PC-3 (cell line): ENCODE data around the gene TSPAN8. TPM values are rescaled to one million over a fixed set of nuclear protein-coding genes. Genes with fewer than 3 reads are reported as not detected.
A peak's percentile ranks its signal among the peaks of the same experiment; 100 is the strongest.

Experiments
- ATAC-seq: fragments of 200-7000 bp; cut with Tn5 transposase; 2 replicates; pipeline ENCODE4 v1.9.1; 2020; ENCODE audit warnings: mild to moderate bottlenecking, moderate library complexity
- BruUV-seq: library from RNA; stranded (reverse); fragments of 400-500 nt; replicated peaks from 2 replicates; lab custom pipeline; 2021; lab: Mats Ljungman, UMichigan
- CTCF ChIA-PET: fragments of 300-600 bp; sonication (Branson Sonifier 250); formaldehyde crosslinking; loops from one replicate; lab custom pipeline; 2022; ENCODE audit warnings: antibody characterized with exemption; lab: Charles Lee
- POLR2A ChIA-PET: fragments of 300-600 bp; sonication (Branson Sonifier 250); formaldehyde crosslinking; loops from one replicate; lab custom pipeline; 2022; ENCODE audit warnings: antibody characterized with exemption; ENCODE audit not compliant: unreplicated experiment; lab: Charles Lee
- DNase-seq: peaks from one replicate; pipeline ENCODE4 v3.0.0-alpha.2; 2015
- H2AFZ ChIP-seq: fragments of 300-600 bp; sonication (generic); 2 replicates; pipeline ENCODE4 v1.6.0; 2016; ENCODE audit warnings: antibody characterized with exemption, low read length
- H3F3A ChIP-seq: fragments of 300-600 bp; sonication (generic); one replicate; pipeline ENCODE4 v1.6.0; 2017; ENCODE audit warnings: antibody characterized with exemption, low read length, control low read depth, mild to moderate bottlenecking; ENCODE audit not compliant: unreplicated experiment
- H3K27ac ChIP-seq: fragments of 300-600 bp; sonication (generic); 2 replicates; pipeline ENCODE4 v1.5.1; 2016; ENCODE audit warnings: mild to moderate bottlenecking, low read length
- H3K27me3 ChIP-seq: fragments of 300-600 bp; sonication (generic); 2 replicates; pipeline ENCODE4 v1.6.1; 2016; ENCODE audit warnings: low read length, mixed read lengths
- H3K36me3 ChIP-seq: fragments of 300-600 bp; sonication (generic); 2 replicates; pipeline ENCODE4 v1.6.1; 2016; ENCODE audit warnings: low read depth, mixed run types, low read length, mixed read lengths
- H3K4me1 ChIP-seq: fragments of 300-600 bp; sonication (generic); 2 replicates; pipeline ENCODE4 v1.5.1; 2016; ENCODE audit warnings: low read length; ENCODE audit not compliant: insufficient read depth
- H3K4me2 ChIP-seq: fragments of 300-600 bp; sonication (generic); 2 replicates; pipeline ENCODE4 v1.6.0; 2016; ENCODE audit warnings: low read length
- H3K4me3 ChIP-seq: fragments of 300-600 bp; sonication (generic); 2 replicates; pipeline ENCODE4 v1.5.1; 2016; ENCODE audit warnings: mild to moderate bottlenecking, low read length, mixed read lengths
- H3K79me2 ChIP-seq: fragments of 300-600 bp; sonication (generic); 2 replicates; pipeline ENCODE4 v1.6.1; 2017; ENCODE audit warnings: low read length, mixed read lengths
- H3K9ac ChIP-seq: fragments of 300-600 bp; sonication (generic); 2 replicates; pipeline ENCODE4 v1.6.0; 2016; ENCODE audit warnings: mild to moderate bottlenecking, low read length
- H3K9me2 ChIP-seq: fragments of 300-600 bp; sonication (generic); replicated peaks from 2 replicates; pipeline ENCODE4 v1.6.1; 2016; ENCODE audit warnings: mixed run types, low read length, mixed read lengths
- H3K9me3 ChIP-seq: fragments of 300-600 bp; sonication (generic); 2 replicates; pipeline ENCODE4 v1.6.1; 2016; ENCODE audit warnings: low read length, mixed read lengths
- H4K20me1 ChIP-seq: fragments of 300-600 bp; sonication (generic); 2 replicates; pipeline ENCODE4 v1.6.1; 2016; ENCODE audit warnings: low read length, mixed read lengths
- EZH2 ChIP-seq: fragments of 300-600 bp; sonication (generic); IDR thresholded peaks from one replicate; pipeline ENCODE4 v1.6.1; 2017; ENCODE audit warnings: antibody characterized with exemption, mild to moderate bottlenecking, low read length; ENCODE audit not compliant: unreplicated experiment
- EZH2phosphoT487 ChIP-seq: fragments of 300-600 bp; sonication (generic); IDR thresholded peaks from 2 replicates; pipeline ENCODE4 v1.6.1; 2018; ENCODE audit warnings: mild to moderate bottlenecking, antibody characterized with exemption, low read length, borderline replicate concordance
- intact Hi-C: fragments of 100-400 bp; cut with micrococcal nuclease; formaldehyde crosslinking; loops from 2 replicates; pipeline ENCODE4 v1.9.0; 2023
- total RNA-seq: library from RNA; depleted of rRNA; stranded (reverse); fragments of >200 nt; gene quantifications from 2 replicates; pipeline ENCODE4 v1.2.3, GENCODE V29; 2014
- TF ChIP-seq, protein P1 (sequence below): fragments of 300-600 bp; sonication (generic); conservative IDR thresholded peaks from 2 replicates; pipeline ENCODE4 v1.5.1; 2017; ENCODE audit warnings: antibody characterized with exemption, low read depth, mild to moderate bottlenecking, low read length

The TSPAN8 gene
- total RNA-seq, 1 experiment from 2014 or later: 1.3 TPM

DNA sequence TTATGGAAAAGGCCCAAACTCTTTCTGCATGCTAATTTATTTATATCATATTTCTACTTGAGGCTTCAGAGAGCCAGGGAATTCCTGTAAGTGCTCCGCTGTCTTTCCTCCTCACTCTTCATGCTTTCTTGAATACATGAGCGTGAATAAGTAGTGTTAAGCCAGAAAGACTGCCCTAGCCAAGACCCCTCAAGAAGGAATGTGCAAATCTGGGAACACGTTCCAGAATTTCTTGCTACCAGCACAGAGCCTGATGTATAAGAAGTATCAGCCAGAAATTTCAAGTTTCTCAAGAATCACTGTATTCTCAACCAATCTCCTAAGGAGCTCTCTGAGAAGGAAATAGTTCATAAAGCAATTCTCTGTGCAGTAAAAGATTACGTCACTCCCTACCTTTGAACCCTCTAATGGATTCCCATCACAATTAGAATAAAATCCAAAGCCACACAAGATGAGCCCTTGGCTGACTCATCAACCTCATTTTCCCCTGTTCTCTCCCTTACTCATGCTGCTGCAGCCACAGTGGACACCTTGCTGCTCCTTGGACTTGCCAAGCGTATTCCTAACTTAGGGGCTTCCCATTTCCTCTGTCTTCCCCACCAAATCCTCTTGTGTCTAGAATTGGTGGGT, 6.9 kb upstream of the TSPAN8 start:
- peak overlapping the region; percentile 90 for H3K27ac ChIP-seq
- peaks cover 53% of the 10 kb centered on the region for H3K4me1 ChIP-seq
- DNase-seq (peak; percentile 48), ATAC-seq (no peak)
- H3K9ac ChIP-seq: no peak overlapping the region
- TF ChIP-seq EZH2 (no peak), EZH2phosphoT487 (no peak)
- TF ChIP-seq, protein P1, sequence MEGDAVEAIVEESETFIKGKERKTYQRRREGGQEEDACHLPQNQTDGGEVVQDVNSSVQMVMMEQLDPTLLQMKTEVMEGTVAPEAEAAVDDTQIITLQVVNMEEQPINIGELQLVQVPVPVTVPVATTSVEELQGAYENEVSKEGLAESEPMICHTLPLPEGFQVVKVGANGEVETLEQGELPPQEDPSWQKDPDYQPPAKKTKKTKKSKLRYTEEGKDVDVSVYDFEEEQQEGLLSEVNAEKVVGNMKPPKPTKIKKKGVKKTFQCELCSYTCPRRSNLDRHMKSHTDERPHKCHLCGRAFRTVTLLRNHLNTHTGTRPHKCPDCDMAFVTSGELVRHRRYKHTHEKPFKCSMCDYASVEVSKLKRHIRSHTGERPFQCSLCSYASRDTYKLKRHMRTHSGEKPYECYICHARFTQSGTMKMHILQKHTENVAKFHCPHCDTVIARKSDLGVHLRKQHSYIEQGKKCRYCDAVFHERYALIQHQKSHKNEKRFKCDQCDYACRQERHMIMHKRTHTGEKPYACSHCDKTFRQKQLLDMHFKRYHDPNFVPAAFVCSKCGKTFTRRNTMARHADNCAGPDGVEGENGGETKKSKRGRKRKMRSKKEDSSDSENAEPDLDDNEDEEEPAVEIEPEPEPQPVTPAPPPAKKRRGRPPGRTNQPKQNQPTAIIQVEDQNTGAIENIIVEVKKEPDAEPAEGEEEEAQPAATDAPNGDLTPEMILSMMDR: no peak
- H4K20me1 ChIP-seq: no peaks in the 10 kb centered on the region
- ChIA-PET POLR2A (no interaction called here), CTCF (no interaction called here)
- no peaks in the 10 kb centered on the region for H3K36me3 ChIP-seq
- H3K9me3 ChIP-seq: no peaks in the 10 kb centered on the region
- BruUV-seq: no TSS peak
- no peaks in the 10 kb centered on the region for H3F3A ChIP-seq
- intact Hi-C loops: no loop called here
- no peak overlapping the region for H3K4me2 ChIP-seq
- no peaks in the 10 kb centered on the region for H3K9me2 ChIP-seq
- H3K79me2 ChIP-seq: no peaks in the 10 kb centered on the region
- H2AFZ ChIP-seq: no peak overlapping the region
- no peak overlapping the region for H3K4me3 ChIP-seq
- H3K27me3 ChIP-seq: no peaks in the 10 kb centered on the region

DNA sequence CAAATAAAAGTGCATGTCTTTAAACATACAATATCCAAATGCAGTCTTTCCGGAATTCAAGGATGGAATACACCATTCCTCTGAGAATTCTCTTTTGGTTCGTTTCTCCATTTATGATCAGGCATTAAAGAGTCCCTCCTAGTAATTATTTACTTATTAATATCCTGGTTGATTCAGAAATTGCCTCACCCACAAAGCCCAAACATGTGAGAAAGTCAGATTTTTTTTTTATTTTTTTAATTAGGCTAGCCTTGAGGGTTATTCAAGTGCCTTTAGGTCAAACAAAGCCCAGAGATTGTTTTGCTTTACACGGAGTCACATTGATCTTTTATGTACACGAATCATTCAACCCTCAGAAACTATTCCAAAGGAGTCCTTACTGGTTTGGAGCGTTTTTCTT, 6.4 kb upstream of the TSPAN8 start:
- peak overlapping the region; percentile 90 for H3K27ac ChIP-seq
- BruUV-seq: no TSS peak
- H3K9ac ChIP-seq: peak overlapping the region; percentile 58
- peaks cover 59% of the 10 kb centered on the region for H3K4me1 ChIP-seq
- H3F3A ChIP-seq: no peaks in the 10 kb centered on the region
- no peaks in the 10 kb centered on the region for H4K20me1 ChIP-seq
- ATAC-seq: no peak
- ChIA-PET POLR2A (no interaction called here), CTCF (no interaction called here)
- no peaks in the 10 kb centered on the region for H3K27me3 ChIP-seq
- no peak for TF ChIP-seq EZH2phosphoT487
- TF ChIP-seq, protein P1: no peak
- no peak for TF ChIP-seq EZH2
- H3K79me2 ChIP-seq: no peaks in the 10 kb centered on the region
- H3K36me3 ChIP-seq: no peaks in the 10 kb centered on the region
- H3K9me3 ChIP-seq: no peaks in the 10 kb centered on the region
- H3K9me2 ChIP-seq: no peaks in the 10 kb centered on the region
- H3K4me3 ChIP-seq: no peak overlapping the region
- peak overlapping the region; percentile 52 for H3K4me2 ChIP-seq
- intact Hi-C loops: no loop called here
- H2AFZ ChIP-seq: peak overlapping the region; percentile 8; the same call in 1 of the 2 replicates
- DNase-seq: no peak
